Measurements from ENCODE around the gene SLC29A3.

- TF ChIP-seq CTCF (IDR thresholded peaks at IDR 0.05) (no peak), POLR2A (IDR thresholded peaks at IDR 0.05) (no peak)
These were observed 37.3 kb upstream of the SLC29A3 start for GRCh38 chr10:71281646-71282322.
